Measurements from ENCODE around the gene ZNF423. TPM values are rescaled to one million over a fixed set of nuclear protein-coding genes. Genes with fewer than 3 reads are reported as not detected.

ZNF423 gene
- total RNA-seq, 1 donor from 2014 or later: 11.9 TPM

DNA sequence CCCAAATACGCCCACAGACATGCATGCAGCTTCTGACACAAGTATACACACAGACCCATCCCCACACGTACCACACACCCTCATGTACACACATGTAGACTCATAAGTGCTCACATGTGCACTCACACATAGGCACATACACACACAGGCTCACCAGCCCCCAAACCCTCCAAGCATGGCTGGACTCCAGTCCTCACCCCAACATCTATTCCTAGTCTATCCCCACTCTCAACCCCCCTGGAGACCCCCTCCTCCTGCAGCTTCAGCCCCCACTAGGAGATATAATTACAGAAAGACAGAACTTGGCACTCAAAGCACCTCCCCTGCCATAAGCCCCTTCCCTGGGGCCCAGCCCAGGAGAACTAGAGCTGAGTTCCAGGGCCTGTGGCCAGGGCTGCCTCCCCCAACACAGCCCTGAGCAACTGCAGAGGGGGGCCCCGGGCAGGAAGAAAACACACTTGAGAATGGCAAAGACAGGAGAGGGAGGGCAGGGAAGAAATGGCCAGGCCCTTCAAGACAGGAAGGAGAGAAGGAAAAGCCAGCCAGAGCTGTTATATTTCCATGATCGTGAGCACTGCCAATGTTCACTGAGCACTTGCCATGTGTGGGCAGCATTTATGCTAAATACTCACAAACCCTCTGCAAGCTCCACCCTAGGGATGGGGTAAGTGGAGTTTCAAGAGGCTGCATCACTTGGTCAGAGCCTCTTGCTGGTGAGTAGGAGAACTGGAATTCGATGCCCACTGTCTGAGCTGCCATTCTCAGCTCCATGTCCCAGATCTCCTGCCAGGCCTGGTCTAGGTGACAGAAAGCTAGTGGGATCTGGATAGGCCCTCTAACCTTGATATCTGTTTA lies 224.5 kb downstream of the ZNF423 start:
- no peak for ATAC-seq
- TF ChIP-seq, protein P1, sequence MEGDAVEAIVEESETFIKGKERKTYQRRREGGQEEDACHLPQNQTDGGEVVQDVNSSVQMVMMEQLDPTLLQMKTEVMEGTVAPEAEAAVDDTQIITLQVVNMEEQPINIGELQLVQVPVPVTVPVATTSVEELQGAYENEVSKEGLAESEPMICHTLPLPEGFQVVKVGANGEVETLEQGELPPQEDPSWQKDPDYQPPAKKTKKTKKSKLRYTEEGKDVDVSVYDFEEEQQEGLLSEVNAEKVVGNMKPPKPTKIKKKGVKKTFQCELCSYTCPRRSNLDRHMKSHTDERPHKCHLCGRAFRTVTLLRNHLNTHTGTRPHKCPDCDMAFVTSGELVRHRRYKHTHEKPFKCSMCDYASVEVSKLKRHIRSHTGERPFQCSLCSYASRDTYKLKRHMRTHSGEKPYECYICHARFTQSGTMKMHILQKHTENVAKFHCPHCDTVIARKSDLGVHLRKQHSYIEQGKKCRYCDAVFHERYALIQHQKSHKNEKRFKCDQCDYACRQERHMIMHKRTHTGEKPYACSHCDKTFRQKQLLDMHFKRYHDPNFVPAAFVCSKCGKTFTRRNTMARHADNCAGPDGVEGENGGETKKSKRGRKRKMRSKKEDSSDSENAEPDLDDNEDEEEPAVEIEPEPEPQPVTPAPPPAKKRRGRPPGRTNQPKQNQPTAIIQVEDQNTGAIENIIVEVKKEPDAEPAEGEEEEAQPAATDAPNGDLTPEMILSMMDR (IDR thresholded peaks at IDR 0.05): no peak
- no peak for DNase-seq
- Histone ChIP-seq H3K4me3 (no peak overlapping the region), H3K4me1 (no peaks in the 10 kb centered on the region), H3K27ac (no peak overlapping the region), H3K36me3 (no peaks in the 10 kb centered on the region), H3K27me3 (no peaks in the 10 kb centered on the region), H3K9me3 (no peaks in the 10 kb centered on the region)
- intact Hi-C loops (cut with DNase I): no loop called here

DNA sequence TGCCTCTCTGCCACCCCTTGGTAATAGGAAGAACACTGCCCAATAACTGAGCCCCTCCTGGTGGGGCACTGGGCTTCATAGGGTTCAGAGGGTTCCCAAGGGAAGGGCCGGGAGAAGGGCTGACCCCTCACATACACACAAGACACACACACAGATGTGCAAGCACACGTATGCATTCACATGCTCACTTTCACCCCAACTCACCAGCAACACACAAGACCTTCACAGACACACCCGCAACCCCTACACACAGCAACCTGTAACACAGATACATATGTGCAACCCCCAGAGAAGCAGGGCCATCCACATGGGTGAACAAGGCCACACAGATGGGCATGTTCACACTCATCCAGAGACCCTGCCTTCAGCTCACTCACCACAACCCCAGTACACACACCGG lies 225.1 kb downstream of the ZNF423 start:
- Histone ChIP-seq H3K27ac (no peak overlapping the region), H3K4me3 (no peak overlapping the region), H3K4me1 (no peaks in the 10 kb centered on the region), H3K27me3 (no peaks in the 10 kb centered on the region), H3K9me3 (no peaks in the 10 kb centered on the region), H3K36me3 (no peaks in the 10 kb centered on the region)
- intact Hi-C loops (cut with DNase I): no loop called here
- ATAC-seq (no peak), DNase-seq (no peak)
- TF ChIP-seq, protein P1 (IDR thresholded peaks at IDR 0.05): no peak

DNA sequence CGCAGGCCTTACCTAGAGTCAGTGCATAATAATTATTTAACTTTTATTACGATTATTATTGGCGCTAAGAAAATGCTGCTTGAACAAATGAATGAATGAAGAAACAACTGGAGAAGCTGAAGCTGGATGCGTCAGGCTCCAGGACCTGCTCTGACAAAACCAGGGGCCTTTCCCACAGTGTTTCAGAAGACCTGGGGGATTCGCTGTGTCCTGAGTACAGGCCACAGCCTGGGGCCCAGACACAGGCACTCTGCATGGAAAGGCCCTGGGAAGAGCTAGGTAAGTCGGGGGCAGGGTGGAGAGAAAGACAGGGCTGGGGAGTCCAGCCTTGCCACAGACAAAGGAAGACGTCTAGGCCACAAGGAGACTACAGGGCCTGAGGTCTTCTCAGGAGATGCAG lies 226.1 kb downstream of the ZNF423 start:
- DNase-seq: no peak
- Histone ChIP-seq H3K9me3 (no peaks in the 10 kb centered on the region), H3K4me3 (no peak overlapping the region), H3K27me3 (no peaks in the 10 kb centered on the region), H3K36me3 (no peaks in the 10 kb centered on the region), H3K4me1 (no peaks in the 10 kb centered on the region), H3K27ac (no peak overlapping the region)
- TF ChIP-seq, protein P1 (IDR thresholded peaks at IDR 0.05): no peak
- ATAC-seq: no peak
- intact Hi-C loops (cut with DNase I): no loop called here

DNA sequence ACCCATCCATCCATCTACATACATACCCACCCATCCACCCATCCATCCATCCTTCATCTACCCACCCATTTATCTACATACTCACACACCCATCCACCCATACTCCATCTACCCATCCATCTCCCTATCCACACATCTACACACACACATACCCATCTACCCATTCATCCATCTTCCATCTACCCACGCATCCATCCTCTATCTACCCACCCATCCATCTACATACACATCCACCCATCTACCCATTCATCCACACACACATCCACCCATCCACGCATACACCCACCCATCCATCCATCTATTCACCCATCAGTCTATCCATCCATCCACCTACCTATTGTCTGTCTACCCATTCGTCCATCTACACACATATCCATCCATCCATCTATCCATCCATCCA lies 227.8 kb downstream of the ZNF423 start:
- H3K27ac ChIP-seq: no peak overlapping the region
- DNase-seq (no peak), ATAC-seq (no peak)
- TF ChIP-seq, protein P1 (IDR thresholded peaks at IDR 0.05): no peak
- H3K4me1 ChIP-seq: no peaks in the 10 kb centered on the region
- no peak overlapping the region for H3K4me3 ChIP-seq
- no peaks in the 10 kb centered on the region for H3K9me3 ChIP-seq
- intact Hi-C loops (cut with DNase I): no loop called here
- H3K27me3 ChIP-seq: no peaks in the 10 kb centered on the region
- H3K36me3 ChIP-seq: no peaks in the 10 kb centered on the region

DNA sequence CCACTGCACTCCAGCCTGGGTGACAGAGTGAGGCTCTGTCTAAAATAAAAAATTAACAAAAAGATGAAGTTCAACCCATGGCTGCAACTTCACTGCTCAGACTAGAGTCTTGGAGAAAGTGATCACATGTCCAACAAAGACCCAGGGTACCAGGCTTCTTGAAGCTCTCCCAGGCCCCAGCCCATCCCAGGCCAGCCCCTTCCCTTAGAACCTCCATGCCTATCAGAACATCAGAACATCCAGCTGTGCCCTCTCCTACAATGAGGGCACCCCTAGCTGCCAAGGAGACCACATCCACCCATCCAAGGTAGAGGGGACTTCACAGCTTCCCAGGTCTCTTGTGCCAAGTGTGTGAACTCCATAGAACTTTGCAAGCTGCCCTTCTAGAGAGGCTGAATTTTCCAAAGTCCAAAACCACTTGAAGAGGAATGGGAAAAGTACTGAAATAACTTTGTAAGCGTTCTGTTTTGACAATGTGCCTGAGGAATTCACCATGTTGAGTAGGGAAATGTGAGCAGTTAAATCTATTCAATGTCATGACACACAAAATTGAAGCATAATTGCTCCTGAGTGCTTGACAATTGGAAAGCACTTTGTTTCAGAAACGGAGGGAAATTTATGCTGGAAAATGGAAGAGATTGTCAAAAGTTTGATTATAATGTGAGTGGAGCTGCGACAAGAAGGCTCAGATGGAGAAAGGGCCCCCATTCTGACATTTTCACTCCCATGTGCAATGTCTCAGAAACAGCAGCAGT lies 230.4 kb downstream of the ZNF423 start:
- TF ChIP-seq, protein P1 (IDR thresholded peaks at IDR 0.05): no peak
- ATAC-seq (no peak), DNase-seq (no peak)
- Histone ChIP-seq H3K27me3 (no peaks in the 10 kb centered on the region), H3K27ac (no peak overlapping the region), H3K9me3 (no peaks in the 10 kb centered on the region), H3K4me1 (no peaks in the 10 kb centered on the region), H3K36me3 (no peaks in the 10 kb centered on the region), H3K4me3 (no peak overlapping the region)
- intact Hi-C loops (cut with DNase I): no loop called here
